ENCODE measurements around the gene VTI1B. TPM values are rescaled to one million over a fixed set of nuclear protein-coding genes. Genes with fewer than 3 reads are reported as not detected.

The VTI1B gene
- total RNA-seq, 4 donors from 2014 or later = 48.4 to 61.1 (median 56.2) TPM

DNA sequence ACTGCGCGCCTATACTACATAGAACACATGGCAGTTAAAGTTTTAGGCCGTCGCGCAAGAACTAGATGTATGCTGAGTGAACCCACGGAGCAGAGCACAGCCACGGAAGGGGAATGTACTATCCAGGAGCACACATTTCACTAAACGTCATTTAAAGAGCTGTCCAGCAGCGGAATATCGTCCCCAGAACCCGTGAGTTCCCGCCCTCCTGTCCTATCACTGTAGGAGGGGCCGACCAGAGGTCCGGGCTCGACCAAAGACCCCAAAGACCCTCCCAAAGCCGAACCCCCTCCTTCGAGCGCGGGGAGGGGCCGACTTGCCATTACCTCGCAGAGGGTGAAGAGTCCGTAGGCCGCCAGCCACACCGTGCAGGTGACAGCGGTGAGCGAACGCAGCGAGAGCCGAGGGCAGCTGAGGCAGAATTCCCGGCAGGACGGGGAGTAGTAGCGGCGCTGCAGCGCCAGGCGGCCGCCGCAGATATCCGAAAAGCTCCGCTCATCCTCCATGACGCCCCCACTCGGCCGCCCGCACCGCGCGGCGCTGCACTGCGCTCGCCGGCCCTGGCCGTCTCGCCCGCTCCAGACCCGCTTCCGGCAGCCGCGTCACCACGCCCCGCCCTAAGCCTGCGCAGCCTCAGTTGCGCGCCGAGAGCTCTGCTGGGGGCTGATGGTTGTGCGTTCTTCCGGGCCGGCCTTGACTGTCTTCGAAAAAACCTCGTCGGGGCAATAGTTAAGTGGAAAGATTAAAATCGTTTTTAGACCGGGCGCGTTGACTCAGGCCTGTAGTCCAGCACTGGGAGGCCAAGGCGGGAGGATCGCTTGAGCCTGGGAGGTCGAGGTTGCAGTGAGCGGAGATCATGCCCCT is 74.5 kb downstream of the VTI1B start, which contains the start of gene PIGH:
Gene PIGH, minus strand, starts transcription at position 571 of the 864 bp plus-strand sequence. Its CDS starts 65 bp downstream, at position 506.
- TF ChIP-seq EP300 (IDR thresholded peaks at IDR 0.05) (no peak), POLR2AphosphoS5 (IDR thresholded peaks at IDR 0.05) (peak in 1 of 3 donors; percentile 59), POLR2A (IDR thresholded peaks at IDR 0.05) (peak in 1 of 2 donors; percentile 83), CTCF (IDR thresholded peaks at IDR 0.05) (peak; percentile 28 to 72)
- Histone ChIP-seq H3K36me3 (no peaks in the 10 kb centered on the region), H3K4me1 (peaks cover 21% of the 10 kb centered on the region), H3K27ac (peak within 1 kb of the TSS; percentile 78), H3K9me3 (no peaks in the 10 kb centered on the region), H3K4me3 (peak within 1 kb of the TSS; percentile 66), H3K27me3 (no peaks in the 10 kb centered on the region)
- peak; percentile 94 for DNase-seq (ENCODE audit: low spot score in 2 of 2)
- WGBS = under 1% methylated on average over 30 of the region's 77 CpGs

Other genes with a start within 250 kb of the VTI1B start
- 1 to 10 TPM; 1.5 to 3.3 (median 1.8) TPM for gene TMEM229B, start 185.9 kb downstream of the VTI1B start, total RNA-seq
- 10 to 100 TPM; 15.3 to 75.6 (median 23.7) TPM for gene PLEKHH1, start 141.3 kb downstream of the VTI1B start, total RNA-seq
- 10 to 100 TPM; 29.6 to 50.5 (median 36.4) TPM for gene PIGH, start 74.4 kb downstream of the VTI1B start, total RNA-seq
- 1 to 10 TPM; 3.5 to 9.6 (median 5.4) TPM for gene ARG2, start 54.7 kb downstream of the VTI1B start, total RNA-seq
- 10 to 100 TPM; 39.3 to 70.2 (median 58.8) TPM for gene RDH11, start 21.1 kb upstream of the VTI1B start, total RNA-seq
- 10 to 100 TPM; 27.3 to 99.8 (median 81.8) TPM for gene RDH12, start 27.3 kb upstream of the VTI1B start, total RNA-seq
- 10 to 100 TPM; 20.9 to 81.6 (median 40.9) TPM for gene ZFYVE26, start 142.0 kb upstream of the VTI1B start, total RNA-seq
- 10 to 100 TPM; 19.6 to 39.7 (median 25.4) TPM for gene RAD51B, start 145.1 kb upstream of the VTI1B start, total RNA-seq